T follicular helper cell (primary cell): ENCODE data around the gene NELFA.
"Not testable (repeated sequence)": the region's sequence is repeated elsewhere in the genome, so short reads cannot be mapped to it uniquely, and the experiment has no call there.

Experiments used
- DNase-seq: peaks from one replicate; pipeline ENCODE4 v3.0.0-alpha.2; 2020; ENCODE audit warnings: low read depth

Gene NELFA

GRCh38 chr4:2040391-2041238, 31.8 kb upstream of the NELFA start:
- DNase-seq, result no peak

- no peak for DNase-seq
Measured at GRCh38 chr4:2036866-2037265, 28.1 kb upstream of the NELFA start.

DNA sequence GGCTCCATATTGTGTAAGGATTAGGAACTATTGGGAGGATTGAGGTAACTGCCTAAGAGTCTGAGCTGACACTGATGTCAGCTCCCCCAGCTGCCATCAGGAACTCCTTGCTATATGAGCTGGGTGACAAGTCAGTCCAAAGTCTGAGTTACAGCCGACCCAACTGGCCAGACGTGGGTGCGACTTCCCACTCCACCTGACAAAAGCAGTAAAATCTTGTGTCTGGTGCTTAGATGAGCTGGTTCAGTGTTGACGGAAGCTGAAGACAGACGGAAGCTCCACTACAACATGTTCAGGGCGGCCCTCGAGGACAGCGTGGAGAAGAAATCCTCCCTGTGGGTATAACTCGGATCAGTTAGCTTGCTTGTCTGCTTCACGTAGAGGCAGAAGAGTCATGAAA, 27.6 kb upstream of the NELFA start:
- no peak for DNase-seq

- not testable (repeated sequence) for DNase-seq
Measured at GRCh38 chr4:2031161-2031560, 22.4 kb upstream of the NELFA start.

DNA sequence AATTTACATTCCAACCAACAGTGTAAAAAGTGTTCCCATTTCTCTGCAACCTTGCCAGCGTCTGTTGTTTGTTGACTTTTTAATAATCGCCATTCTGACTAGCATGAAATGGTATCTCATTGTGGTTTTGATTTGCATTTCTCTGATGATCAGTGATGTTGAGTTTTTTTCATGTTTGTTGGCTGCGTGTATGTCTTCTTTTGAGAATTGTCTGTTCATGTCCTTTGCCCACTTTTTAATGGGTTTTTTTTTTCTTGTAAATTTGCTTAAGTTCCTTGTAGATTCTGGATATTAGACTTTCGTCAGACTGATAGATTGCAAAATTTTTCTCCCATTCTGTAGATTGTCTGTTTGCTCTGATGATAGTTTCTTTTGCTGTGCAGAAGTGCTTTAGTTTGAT, 18.3 kb upstream of the NELFA start:
- not testable (repeated sequence) for DNase-seq

DNA sequence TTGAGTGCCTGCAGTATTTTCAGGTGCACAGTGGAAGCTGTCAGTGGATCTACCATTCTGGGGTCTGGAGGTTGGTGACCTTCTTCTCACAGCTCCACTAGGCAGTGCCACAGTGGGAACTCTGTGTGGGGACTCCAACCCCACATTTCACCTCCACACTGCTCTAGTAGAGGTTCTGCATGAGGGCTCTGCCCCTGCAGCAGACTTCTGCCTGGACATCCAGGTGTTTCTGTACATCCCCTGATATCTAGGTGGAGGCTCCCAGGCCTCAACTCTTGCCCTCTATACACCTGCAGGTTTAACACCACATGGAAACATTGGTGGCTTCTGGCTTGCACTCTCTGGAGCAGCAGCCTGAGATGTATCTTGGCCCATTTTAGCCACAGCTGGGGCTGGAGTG, 17.0 kb upstream of the NELFA start:
- no peak for DNase-seq

DNA sequence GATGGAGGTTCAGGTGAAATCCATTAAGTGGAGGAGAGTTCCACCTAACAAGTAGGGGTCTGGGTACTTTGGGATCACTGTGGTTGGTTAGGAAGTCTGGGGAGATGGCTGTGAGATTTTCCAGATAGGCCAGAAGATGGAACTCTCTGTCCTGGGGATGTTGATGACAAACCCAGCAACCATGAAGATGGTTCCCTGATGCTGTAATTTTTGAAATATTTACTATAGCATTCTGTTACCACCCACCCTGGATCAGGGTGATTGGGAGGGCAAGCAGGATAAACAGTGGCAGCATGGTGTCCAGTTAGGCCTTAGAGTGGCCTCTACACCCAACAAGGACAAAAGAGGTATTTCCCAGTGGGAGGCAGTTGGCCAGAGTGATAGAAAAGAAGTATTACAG, 15.9 kb upstream of the NELFA start:
- no peak for DNase-seq

DNA sequence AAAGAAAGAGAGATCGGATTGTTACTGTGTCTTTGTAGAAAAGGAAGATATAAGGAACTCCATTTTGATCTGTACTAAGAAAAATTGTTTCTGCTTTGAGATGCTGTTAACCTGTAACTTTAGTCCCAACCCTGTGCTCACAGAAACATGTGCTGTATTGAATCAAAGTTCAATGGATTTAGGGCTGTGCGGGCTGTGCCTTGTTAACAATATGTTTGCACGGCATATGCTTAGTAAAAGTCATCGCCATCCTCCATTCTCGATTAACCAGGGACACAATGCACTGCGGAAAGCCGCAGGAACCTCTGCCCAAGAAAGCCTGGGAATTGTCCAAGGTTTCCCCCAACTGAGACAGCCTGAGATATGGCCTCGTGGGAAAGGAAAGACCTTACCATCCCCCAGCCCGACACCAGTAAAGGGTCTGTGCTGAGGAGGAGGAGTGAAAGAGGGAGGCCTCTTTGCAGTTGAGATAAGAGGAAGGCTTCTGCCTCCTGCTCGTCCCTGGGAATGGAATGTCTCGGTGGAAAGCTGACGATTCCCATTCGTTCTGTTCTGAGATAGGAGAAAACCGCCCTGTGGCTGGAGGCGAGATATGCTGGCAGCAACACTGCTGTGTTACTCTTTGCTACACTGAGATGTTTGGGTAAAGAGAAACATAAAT, 12.7 kb upstream of the NELFA start:
- DNase-seq, result not testable (repeated sequence)

- DNase-seq, result no peak
Measured at GRCh38 chr4:2015008-2015407, 6.2 kb upstream of the NELFA start.

- no peak for DNase-seq
Measured at GRCh38 chr4:2011583-2011982, 2.8 kb upstream of the NELFA start.

DNA sequence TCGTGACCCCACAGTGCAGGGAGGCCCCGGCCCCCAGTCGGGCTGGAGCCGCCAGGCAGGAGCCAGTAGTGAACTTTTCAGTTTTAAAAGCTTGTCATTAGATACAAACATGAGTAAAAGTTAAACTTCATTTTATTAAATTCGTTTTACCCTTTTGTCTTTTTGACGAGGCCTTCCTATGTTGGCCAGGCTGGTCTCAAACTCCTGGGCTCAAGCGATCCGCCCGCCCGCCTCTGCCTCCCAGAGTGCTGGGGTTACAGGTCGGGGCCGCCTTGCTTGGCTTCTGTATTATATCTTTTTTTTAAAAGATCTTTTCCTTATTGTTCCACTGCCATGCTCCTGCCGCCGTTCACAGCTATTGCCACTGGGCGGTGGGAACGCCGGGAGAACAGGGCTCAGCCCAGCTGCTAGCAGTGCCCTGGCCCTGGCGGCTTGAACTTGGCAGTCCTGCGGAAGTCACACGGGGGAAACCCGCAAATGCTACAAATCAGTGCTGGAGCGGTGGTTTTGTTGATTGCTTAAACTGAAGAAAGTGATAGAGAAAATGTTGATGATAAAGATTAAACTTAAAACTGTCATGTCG, 968 bp upstream of the NELFA start:
- DNase-seq, result peak; percentile 28

- DNase-seq, result no peak
Measured at GRCh38 chr4:2008671-2008920, 178 bp downstream of the NELFA start.

DNA sequence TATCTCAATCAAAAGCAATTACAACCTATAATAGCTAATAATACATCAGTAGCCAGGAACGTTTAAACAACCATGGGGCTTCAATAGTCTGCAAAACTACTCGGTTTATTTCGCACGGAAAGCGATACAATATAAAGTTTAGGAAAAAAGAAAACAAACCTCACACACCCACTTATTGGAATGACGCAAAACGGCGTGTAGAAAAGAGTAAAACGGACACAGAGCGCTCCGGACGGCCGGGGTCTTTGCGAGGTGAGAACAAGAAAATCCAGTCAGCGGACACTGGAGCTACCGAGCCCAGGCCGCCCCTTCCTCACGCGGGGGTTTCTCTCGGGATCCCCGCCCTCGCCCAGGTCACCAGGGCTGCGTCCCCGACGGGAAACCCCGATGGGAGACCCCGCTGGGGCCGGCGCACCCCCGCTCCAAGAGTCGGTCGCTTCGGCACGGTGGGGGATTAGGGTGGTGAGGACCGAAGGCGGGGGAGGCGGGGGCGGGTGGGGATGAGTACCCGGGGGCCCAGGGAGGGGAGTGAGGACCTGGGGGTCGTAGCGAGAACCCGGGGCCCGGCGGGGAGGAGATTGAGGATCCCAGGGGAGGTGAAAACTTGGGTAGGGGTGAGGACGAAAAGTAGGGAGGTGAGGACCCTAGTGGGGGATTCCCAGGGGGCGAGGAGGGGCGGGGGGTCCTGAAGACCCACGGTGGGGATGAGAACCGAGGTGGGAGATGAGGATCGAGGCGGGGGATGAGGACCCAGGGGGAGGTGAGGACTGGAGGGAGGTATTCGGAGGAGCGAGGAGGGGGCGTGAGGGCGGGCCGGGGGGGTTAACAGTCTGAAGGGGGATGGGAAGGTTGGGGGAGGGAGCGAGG, 737 bp downstream of the NELFA start:
- no peak for DNase-seq

DNA sequence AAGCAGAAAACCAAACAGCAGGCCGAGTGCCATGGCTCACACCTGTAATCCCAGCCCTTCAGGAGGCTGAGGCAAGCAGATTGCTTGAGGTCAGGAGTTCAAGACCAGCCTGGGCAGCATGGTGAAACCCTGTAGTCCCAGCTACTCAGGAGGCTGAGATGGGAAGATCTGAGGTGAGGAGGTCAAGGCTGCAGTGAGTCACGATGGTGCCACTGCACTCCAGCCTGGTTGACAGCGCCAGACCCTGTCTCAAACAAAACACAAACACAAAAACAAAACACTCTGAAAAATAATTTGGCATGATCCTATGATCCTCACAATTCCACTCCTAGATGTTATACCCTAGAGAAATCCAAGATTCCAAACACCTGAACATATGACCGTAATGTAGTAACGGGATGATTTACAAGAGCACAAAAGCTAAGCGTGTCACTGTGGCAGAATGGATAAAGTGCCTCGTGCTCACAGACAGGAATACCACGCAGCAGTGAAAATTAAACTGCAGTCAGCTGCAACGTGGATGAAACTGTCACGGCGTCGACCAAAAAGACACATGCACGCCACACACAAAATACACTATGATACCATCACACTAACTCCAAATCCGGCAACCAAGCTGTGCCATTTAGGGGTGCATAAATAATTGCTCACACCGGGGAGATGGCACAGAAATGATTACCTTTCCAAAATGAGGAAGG, 1.7 kb downstream of the NELFA start:
- DNase-seq, result no peak

GRCh38 chr4:2006367-2006766, 2.4 kb downstream of the NELFA start:
- no peak for DNase-seq

DNA sequence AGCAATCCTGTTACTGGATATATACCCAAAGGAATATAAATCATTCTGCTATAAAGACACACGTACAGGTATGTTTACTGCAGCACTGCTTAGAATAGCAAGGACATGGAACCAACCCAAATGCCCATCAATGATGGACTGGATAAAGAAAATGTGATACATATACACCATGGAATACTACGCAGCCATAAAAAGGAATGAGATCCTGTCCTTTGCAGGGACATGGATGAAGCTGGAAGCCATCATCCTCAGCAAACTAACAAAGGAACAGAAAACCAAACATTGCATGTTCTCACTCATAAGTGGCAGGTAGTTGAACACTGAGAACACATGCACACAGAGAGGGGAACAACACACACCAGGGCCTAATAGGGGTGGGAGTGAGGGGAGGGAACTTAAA, 5.4 kb downstream of the NELFA start:
- DNase-seq, result not testable (repeated sequence)

- DNase-seq, result not testable (repeated sequence)
Measured at GRCh38 chr4:1999308-1999707, 9.5 kb downstream of the NELFA start.

DNA sequence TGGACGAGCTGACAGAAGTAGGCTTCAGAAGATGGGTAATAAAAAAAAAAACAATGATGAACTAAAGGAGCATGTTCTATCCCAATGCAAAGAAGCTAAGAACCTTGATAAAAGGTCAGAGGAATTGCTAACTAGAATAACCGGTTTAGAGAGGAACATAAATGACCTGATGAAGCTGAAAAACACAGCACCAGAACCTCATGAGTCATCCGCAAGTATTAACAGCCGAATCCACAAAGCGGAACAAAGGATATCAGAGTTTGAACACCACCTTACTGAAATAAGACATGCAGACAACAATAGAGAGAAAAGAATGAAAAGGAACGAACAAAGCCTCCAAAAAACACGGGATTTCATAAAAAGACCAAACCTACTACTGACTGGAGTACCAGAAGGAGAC, 10.5 kb downstream of the NELFA start:
- DNase-seq, result no peak

DNA sequence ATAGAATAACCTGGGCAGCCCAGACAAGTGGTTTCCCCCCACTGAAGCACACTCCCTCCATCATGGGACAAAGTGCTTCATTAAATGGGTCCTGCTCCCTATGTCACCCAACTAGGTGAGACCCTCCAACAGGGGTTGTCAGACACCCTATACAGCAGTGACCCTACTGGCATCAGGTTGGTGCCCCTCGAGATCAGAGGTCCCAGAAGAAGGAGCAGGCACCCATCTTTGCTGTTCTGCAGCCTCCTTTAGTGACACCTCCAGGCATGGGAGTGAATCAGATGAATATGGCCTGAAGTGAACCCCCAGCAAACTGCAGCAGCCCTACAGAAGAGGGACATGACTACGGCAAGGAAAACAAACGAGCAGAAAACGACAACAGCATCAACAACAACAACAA, 11.1 kb downstream of the NELFA start:
- no peak for DNase-seq

GRCh38 chr4:1996866-1997611, 11.7 kb downstream of the NELFA start:
- no peak for DNase-seq

DNA sequence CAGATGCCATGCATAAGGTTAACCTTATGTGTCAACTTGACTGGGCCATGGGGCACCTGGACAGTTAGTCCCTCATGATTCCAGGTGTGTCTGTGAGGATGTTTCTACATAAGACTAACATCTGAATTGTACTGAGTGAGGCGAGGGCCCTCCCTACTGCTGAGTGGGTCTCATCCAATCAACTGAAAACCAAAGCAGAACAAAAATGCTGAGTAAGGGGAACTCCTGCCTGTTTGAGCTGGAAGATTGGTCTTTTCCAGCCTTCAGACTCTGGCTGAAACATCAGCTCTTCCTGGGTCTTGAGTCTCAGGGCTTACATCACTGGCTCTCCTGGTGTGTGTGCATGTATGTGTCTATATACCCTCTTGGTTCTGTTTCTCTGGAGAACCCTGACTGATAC, 13.8 kb downstream of the NELFA start:
- DNase-seq, result no peak
